ENCODE results near the gene EXOC6B.
A peak's percentile ranks its signal among the peaks of the same experiment; 100 is the strongest.

Gene EXOC6B

GRCh38 chr2:72141032-72141645, 684.7 kb downstream of the EXOC6B start:
- DNase-seq, result peak; percentile 32

- DNase-seq, result peak; percentile 42
Observed at GRCh38 chr2:72140621-72140960, 685.2 kb downstream of the EXOC6B start.

GRCh38 chr2:72139874-72140620, 685.8 kb downstream of the EXOC6B start:
- peak; percentile 40 for DNase-seq

GRCh38 chr2:72139471-72139873, 686.4 kb downstream of the EXOC6B start:
- no peak for DNase-seq

- peak; percentile 45 for DNase-seq
Observed at GRCh38 chr2:72138921-72139381, 686.9 kb downstream of the EXOC6B start.

- no peak for DNase-seq
Observed at GRCh38 chr2:72138011-72138881, 687.6 kb downstream of the EXOC6B start.

GRCh38 chr2:72137498-72138010, 688.3 kb downstream of the EXOC6B start:
- peak; percentile 94 for DNase-seq

- no peak for DNase-seq
Observed at GRCh38 chr2:72136933-72137497, 688.8 kb downstream of the EXOC6B start.

- DNase-seq, result no peak
Observed at GRCh38 chr2:72136331-72136730, 689.5 kb downstream of the EXOC6B start.

GRCh38 chr2:72135921-72136320, 689.9 kb downstream of the EXOC6B start:
- no peak for DNase-seq

GRCh38 chr2:72134997-72135800, 690.6 kb downstream of the EXOC6B start:
- DNase-seq, result no peak

GRCh38 chr2:72134408-72134996, 691.3 kb downstream of the EXOC6B start:
- no peak for DNase-seq

- no peak for DNase-seq
Observed at GRCh38 chr2:72133721-72134407, 692.0 kb downstream of the EXOC6B start.

- DNase-seq, result no peak
Observed at GRCh38 chr2:72132981-72133720, 692.7 kb downstream of the EXOC6B start.

- DNase-seq, result peak; percentile 23
Observed at GRCh38 chr2:72131916-72132841, 693.7 kb downstream of the EXOC6B start.

- peak; percentile 20 for DNase-seq
Observed at GRCh38 chr2:72131371-72131891, 694.4 kb downstream of the EXOC6B start.

- DNase-seq, result peak; percentile 7
Observed at GRCh38 chr2:72130659-72131360, 695.0 kb downstream of the EXOC6B start.

GRCh38 chr2:72129681-72130340, 696.0 kb downstream of the EXOC6B start:
- peak; percentile 7 for DNase-seq
